Central memory CD4-positive, alpha-beta T cell (primary cell): ENCODE measurements around the gene GNPAT.
A peak's percentile ranks its signal among the peaks of the same experiment; 100 is the strongest.
"Not testable (repeated sequence)": the region's sequence is repeated elsewhere in the genome, so short reads cannot be mapped to it uniquely, and the experiment has no call there.

Source experiments
- DNase-seq: peaks from one replicate; pipeline ENCODE4 v3.0.0; 2022
- total RNA-seq, 3 experiments: gene quantifications; one replicate each; lab custom pipeline; 2026; lab: John Stamatoyannopoulos, UW

GNPAT gene
- total RNA-seq, result 45.7 to 85.1 (median 81.5) reads per million in 3 experiments

- peak; percentile 90 for DNase-seq
Observed at GRCh38 chr1:231240883-231241735, at the start of gene GNPAT. GNPAT (plus strand) TSS chr1:231241212; CDS start chr1:231241379, 167 bp downstream.

GRCh38 chr1:231192620-231193163 is 48.3 kb upstream of the GNPAT start:
- no peak for DNase-seq

- no peak for DNase-seq
Observed at GRCh38 chr1:231193710-231194340, 47.2 kb upstream of the GNPAT start.

- no peak for DNase-seq
Observed at GRCh38 chr1:231194476-231194842, 46.6 kb upstream of the GNPAT start.

GRCh38 chr1:231194843-231195516 is 46.0 kb upstream of the GNPAT start:
- DNase-seq, result no peak

- DNase-seq, result no peak
Observed at GRCh38 chr1:231196307-231196706, 44.7 kb upstream of the GNPAT start.

- DNase-seq, result no peak
Observed at GRCh38 chr1:231196728-231197127, 44.3 kb upstream of the GNPAT start.

- no peak for DNase-seq
Observed at GRCh38 chr1:231199868-231200267, 41.1 kb upstream of the GNPAT start.

- DNase-seq, result no peak
Observed at GRCh38 chr1:231200388-231201031, 40.5 kb upstream of the GNPAT start.

- no peak for DNase-seq
Observed at GRCh38 chr1:231201375-231201978, 39.5 kb upstream of the GNPAT start.

- no peak for DNase-seq
Observed at GRCh38 chr1:231201979-231202633, 38.9 kb upstream of the GNPAT start.

- no peak for DNase-seq
Observed at GRCh38 chr1:231203259-231204057, 37.6 kb upstream of the GNPAT start.

GRCh38 chr1:231206856-231207255 is 34.2 kb upstream of the GNPAT start:
- no peak for DNase-seq

- DNase-seq, result no peak
Observed at GRCh38 chr1:231207437-231207836, 33.6 kb upstream of the GNPAT start.

- no peak for DNase-seq
Observed at GRCh38 chr1:231208980-231209379, 32.0 kb upstream of the GNPAT start.

- no peak for DNase-seq
Observed at GRCh38 chr1:231209531-231209930, 31.5 kb upstream of the GNPAT start.

- DNase-seq, result no peak
Observed at GRCh38 chr1:231210126-231210525, 30.9 kb upstream of the GNPAT start.

GRCh38 chr1:231211005-231211857 is 29.8 kb upstream of the GNPAT start:
- peak; percentile 78 for DNase-seq

GRCh38 chr1:231212301-231212700 is 28.7 kb upstream of the GNPAT start:
- DNase-seq, result not testable (repeated sequence)
